OCI-M2 (cell line): ENCODE data around the gene HIP1.
"Not testable (repeated sequence)": the region's sequence is repeated elsewhere in the genome, so short reads cannot be mapped to it uniquely, and the experiment has no call there.

Experiments used
- DNase-seq: peaks from one replicate; lab custom pipeline; 2025; ENCODE audit not compliant: unreplicated experiment; lab: John Stamatoyannopoulos, UW

HIP1 gene

DNA sequence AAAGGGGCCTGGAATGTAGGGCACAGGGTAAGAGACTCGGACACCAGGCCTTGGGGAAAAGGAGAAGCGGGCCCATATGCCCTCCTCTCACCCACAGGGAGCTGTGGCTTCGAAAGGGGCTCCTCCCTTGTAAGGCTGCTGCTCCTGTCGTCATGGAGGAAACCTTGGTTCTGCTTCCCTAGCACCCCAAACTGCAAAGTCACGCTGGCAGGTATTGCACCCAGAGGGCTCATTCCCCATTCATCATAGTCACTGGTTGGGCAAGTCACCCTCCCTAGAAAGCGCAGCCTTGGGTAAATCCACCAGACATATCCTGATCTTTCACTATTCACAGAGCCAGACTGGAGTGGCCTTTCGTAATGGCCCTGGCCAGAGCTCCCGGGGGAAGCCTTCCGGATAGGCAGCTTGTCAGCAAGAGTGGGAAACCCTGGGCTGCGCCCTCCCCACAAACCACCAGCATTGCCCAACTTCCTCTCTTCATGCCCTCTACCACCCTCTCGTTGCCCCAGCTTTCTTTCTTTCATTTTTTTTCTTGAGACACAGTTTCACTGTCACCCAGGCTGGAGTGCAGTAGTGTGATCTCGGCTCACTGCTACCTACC lies 121.0 kb downstream of the HIP1 start:
- no peak for DNase-seq

DNA sequence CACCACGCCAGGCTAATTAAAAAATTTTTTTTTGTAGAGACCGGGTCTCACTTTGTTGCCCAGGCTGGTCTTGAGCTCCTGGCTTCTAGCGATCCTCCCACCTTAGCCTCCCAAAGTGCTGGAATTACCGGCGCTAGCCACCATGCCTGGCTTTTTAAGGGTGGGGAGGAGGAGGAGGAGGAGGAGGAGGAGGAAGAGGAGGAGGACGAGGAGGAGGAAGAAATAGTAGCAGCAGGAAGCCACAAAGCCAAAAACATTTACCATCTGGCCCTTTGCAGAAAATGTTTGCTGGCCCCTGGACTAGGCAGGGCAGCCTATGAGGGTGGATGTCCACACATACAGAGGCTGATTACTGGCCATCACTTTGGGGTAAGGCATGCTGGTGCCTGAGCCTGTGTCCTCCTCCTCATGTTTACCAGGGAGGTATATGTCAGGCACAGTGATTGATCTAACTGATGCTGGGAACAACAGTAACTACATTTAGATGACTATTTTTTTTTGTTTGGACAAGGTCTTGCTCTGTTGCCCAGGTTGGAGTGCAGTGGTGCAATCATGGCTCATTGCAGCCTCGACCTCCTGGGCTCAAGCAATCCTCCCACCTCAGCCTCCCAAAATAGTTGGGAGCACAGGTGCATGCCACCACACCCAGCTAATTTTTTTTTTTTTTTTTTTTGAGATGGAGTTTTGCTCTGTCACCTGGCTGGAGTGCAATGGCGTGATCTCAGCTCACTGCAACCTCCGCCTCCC lies 122.1 kb downstream of the HIP1 start:
- DNase-seq, result no peak

DNA sequence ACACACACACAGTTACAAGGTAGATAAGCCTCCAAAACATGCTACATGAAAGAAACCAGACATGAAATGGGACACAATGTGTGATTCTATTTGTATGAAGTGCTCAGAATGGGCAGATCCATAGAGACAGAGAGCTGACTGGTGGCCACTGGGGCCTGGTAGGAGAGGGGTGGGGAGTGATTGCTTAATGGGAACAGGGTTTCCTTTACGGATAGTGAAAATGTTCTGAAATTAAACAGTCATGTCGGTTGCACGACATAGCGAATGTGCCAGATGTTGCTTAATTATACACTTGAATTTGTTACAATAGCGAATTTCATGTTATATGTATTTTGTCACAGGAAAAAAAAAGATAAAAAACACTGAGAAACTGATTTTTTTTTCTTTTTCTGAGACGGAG lies 124.3 kb downstream of the HIP1 start:
- no peak for DNase-seq

- no peak for DNase-seq
Measured at GRCh38 chr7:75613351-75613750, 125.4 kb downstream of the HIP1 start.

GRCh38 chr7:75611557-75612178 lies 127.1 kb downstream of the HIP1 start:
- DNase-seq, result no peak

GRCh38 chr7:75609416-75609815 lies 129.3 kb downstream of the HIP1 start:
- DNase-seq, result not testable (repeated sequence)

DNA sequence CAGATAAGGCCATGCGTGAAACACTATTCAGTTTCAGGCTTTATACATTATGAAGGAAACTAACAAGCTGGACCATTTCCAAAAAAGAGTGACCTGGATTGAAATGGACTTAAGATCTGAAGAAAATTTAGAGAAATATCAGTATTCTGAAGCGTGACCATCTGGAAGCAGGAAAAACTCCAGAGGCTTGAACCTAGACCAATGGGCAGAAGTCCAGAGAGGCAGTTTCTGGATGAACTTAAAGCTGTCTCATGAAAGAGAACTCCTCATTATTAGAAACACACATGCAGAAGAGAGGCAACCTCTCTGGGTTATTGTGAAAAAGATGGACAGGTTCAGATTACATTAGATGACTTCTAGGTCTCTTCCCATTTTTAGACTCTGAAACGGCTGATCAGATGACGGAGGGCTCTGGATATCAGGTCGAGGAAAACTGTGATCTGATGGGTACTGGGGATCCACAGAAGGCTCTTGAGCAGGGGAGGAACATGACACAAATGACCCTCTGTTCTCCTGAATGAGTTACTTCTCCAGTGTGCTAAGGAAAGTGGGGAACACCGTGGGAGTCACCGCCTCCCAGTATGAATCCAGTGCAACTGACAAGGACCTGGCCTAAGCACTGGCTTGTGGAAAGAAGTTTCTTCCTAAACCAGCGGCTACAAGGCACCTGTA lies 130.2 kb downstream of the HIP1 start:
- DNase-seq, result no peak

GRCh38 chr7:75604408-75604807 lies 134.3 kb downstream of the HIP1 start:
- DNase-seq, result no peak

GRCh38 chr7:75602831-75603230 lies 135.9 kb downstream of the HIP1 start:
- not testable (repeated sequence) for DNase-seq

- DNase-seq, result no peak
Measured at GRCh38 chr7:75601539-75601938, 137.2 kb downstream of the HIP1 start.

GRCh38 chr7:75600748-75601147 lies 138.0 kb downstream of the HIP1 start:
- DNase-seq, result not testable (repeated sequence)

DNA sequence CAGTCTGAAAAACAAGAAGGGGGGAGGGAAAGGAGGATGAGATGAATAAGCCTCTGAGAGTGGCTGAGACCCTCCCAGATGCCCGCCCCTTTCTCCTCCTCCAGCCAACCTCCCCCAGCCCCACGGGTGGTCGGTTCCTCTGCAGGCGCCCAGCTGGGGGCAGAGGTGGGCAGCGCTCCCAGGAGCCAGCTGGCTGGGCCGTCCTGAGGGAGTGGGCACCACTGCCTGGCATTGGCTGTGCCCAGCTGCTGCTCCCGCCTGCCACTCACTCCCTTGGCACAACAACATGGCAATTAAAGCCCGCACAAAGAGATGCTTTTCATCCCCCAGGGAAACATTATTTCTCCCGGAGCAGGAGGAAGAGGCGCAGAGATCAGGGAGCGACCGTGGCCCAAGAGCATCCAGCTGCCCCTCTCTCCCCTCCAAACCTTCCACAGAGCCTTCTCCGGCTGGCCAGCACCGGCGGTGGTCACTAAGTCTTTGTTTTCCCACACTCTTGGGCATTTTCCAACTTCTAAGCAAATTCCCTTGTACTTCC lies 139.4 kb downstream of the HIP1 start:
- no peak for DNase-seq

GRCh38 chr7:75596727-75597614 lies 141.8 kb downstream of the HIP1 start:
- DNase-seq, result no peak

DNA sequence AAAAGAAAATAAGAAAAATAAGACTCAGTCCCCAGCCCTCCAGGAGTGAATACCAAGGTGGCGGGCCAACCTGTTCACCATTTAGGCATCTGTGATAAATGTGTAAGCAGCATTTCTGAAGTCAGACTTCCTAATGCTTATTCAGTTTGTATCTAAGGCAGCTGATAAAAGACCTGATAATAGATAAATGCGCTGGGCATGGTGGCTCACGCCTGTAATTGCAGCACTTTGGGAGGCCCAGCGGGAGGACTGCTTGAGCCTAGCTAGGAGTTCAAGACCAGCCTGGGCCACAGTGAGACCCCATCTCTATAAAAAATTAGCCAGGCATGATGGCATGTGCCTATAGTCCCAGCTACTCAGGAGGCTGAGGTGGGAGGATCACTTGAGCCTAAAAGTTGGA lies 143.0 kb downstream of the HIP1 start:
- no peak for DNase-seq

- not testable (repeated sequence) for DNase-seq
Measured at GRCh38 chr7:75593500-75594184, 145.1 kb downstream of the HIP1 start.

DNA sequence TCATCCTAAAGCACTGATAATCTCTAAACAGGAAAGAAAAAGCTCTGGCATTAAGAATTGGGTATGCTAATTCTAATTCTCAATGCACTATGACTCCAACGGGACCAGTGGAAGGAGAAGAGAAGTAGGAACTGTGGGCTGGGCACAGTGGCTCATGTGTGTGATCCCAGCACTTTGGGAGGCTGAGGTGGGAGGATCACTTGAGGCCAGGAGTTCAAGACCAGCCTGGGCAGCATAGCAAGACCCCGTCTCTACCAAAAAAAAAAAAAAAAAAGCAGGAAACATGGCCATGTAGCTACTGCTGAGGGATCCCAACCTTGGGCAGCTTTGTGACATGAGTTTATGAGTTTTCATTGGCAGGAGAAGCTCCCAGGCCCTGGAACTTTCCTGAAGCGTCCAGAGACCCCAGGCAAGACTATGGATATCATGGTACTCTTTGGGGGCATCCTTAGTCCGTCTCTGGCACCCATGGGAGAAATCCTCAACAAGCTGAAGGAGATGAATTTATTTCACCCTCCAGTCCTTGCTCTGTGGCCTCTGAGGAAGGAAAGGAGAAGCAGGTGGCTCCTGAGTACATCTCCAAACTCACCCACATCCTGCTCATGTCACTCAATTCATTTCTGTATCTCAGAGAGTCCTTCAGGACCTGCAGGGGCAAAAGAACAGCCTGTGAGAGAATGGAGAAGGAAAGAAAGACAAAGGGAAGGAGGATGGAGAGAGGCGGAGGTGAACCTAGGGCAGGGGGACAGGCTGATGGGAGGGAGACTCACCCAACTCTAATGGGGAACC lies 147.1 kb downstream of the HIP1 start:
- no peak for DNase-seq

- no peak for DNase-seq
Measured at GRCh38 chr7:75590373-75591005, 148.3 kb downstream of the HIP1 start.

GRCh38 chr7:75584354-75584753 lies 154.4 kb downstream of the HIP1 start:
- no peak for DNase-seq

DNA sequence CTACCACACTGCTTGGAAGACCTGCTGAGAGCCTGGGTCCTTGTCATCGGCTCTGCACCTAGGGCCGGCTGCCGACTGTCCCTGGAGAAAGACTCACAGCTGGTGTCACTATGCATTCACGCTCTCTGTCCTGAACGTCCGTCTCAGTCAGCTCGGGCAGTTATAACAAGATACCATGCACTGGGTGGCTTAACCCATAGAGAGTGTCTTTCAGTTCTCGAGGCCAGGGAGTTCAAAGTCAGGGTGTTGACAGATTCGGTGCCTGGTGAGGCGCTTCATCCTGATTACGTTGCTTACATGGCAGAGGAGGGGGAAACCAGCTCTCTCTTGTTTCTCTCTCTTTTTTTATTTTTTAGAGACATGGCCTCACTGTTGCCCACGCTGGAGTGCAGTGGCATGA lies 155.5 kb downstream of the HIP1 start:
- no peak for DNase-seq
